GM23338 (cell line): ENCODE data around the gene FEV. TPM values are rescaled to one million over a fixed set of nuclear protein-coding genes. Genes with fewer than 3 reads are reported as not detected.

Experiments
- ATAC-seq: fragments of 200-7000 bp; cut with Tn5 transposase; 3 replicates; pipeline ENCODE4 v1.9.1; 2020
- DNase-seq: peaks from one replicate; pipeline ENCODE4 v3.0.0-alpha.2; 2015; ENCODE audit warnings: low spot score
- H2AFZ ChIP-seq: fragments of 200-600 bp; sonication (generic); 2 replicates; pipeline ENCODE4 v1.8.0; 2016; ENCODE audit warnings: antibody characterized with exemption, mild to moderate bottlenecking, moderate library complexity
- H3F3A ChIP-seq: fragments of 200-600 bp; sonication (generic); replicated peaks from 2 replicates; pipeline ENCODE4 v1.8.0; 2017; ENCODE audit warnings: antibody characterized with exemption, mixed run types, low read depth
- H3K27ac ChIP-seq: fragments of 200-600 bp; sonication (generic); 2 replicates; pipeline ENCODE4 v1.6.1; 2016; ENCODE audit warnings: low read depth
- H3K27me3 ChIP-seq: fragments of 200-600 bp; sonication (generic); 2 replicates; pipeline ENCODE4 v1.8.0; 2016; ENCODE audit warnings: mild to moderate bottlenecking, mixed run types, moderate library complexity; ENCODE audit not compliant: insufficient read depth
- H3K36me3 ChIP-seq: fragments of 200-600 bp; sonication (generic); 2 replicates; pipeline ENCODE4 v1.8.0; 2016; ENCODE audit warnings: mild to moderate bottlenecking; ENCODE audit not compliant: insufficient read depth
- H3K4me1 ChIP-seq: fragments of 200-600 bp; sonication (generic); 2 replicates; pipeline ENCODE4 v1.8.0; 2016; ENCODE audit warnings: mild to moderate bottlenecking, moderate library complexity; ENCODE audit not compliant: insufficient read depth
- H3K4me2 ChIP-seq: fragments of 200-600 bp; sonication (generic); 2 replicates; pipeline ENCODE4 v1.7.1; 2017; ENCODE audit warnings: mixed run types
- H3K4me3 ChIP-seq: fragments of 200-600 bp; sonication (generic); 2 replicates; pipeline ENCODE4 v1.6.1; 2016; ENCODE audit warnings: mixed run types
- H3K79me2 ChIP-seq: fragments of 200-600 bp; sonication (generic); replicated peaks from 2 replicates; pipeline ENCODE4 v1.8.0; 2017; ENCODE audit warnings: mild to moderate bottlenecking; ENCODE audit not compliant: insufficient read depth
- H3K9me2 ChIP-seq: fragments of 200-600 bp; sonication (generic); 2 replicates; pipeline ENCODE4 v1.8.0; 2017; ENCODE audit not compliant: insufficient read depth
- H4K20me1 ChIP-seq: fragments of 200-600 bp; sonication (generic); replicated peaks from 2 replicates; pipeline ENCODE4 v1.8.0; 2017; ENCODE audit warnings: mild to moderate bottlenecking; ENCODE audit not compliant: insufficient read depth
- H3K27ac Mint-ChIP-seq: 2 replicates; pipeline ENCODE4 v1.8.0; 2020; ENCODE audit warnings: inconsistent platforms, mild to moderate bottlenecking, moderate library complexity, mixed read lengths
- H3K27me3 Mint-ChIP-seq: 3 replicates; pipeline ENCODE4 v1.8.0; 2022; ENCODE audit warnings: low read depth, mild to moderate bottlenecking, moderate library complexity, mixed read lengths, inconsistent platforms; ENCODE audit not compliant: insufficient read depth, poor library complexity
- H3K36me3 Mint-ChIP-seq: 3 replicates; pipeline ENCODE4 v1.8.0; 2021; ENCODE audit warnings: low read depth, mild to moderate bottlenecking, inconsistent platforms, moderate library complexity, mixed read lengths
- H3K4me1 Mint-ChIP-seq: 3 replicates; pipeline ENCODE4 v1.8.0; 2020; ENCODE audit warnings: mild to moderate bottlenecking, inconsistent platforms, mixed read lengths
- H3K4me3 Mint-ChIP-seq: 3 replicates; pipeline ENCODE4 v1.8.0; 2021; ENCODE audit warnings: moderate library complexity, mild to moderate bottlenecking, inconsistent platforms, mixed read lengths
- H3K9me3 Mint-ChIP-seq: 3 replicates; pipeline ENCODE4 v1.8.0; 2020; ENCODE audit warnings: moderate library complexity, mild to moderate bottlenecking, inconsistent platforms, mixed read lengths
- CREB1 ChIP-seq: fragments of 250-450 bp; sonication (Bioruptor Pico); IDR thresholded peaks from 2 replicates; pipeline ENCODE4 v1.5.0; 2020; ENCODE audit warnings: low read depth, mild to moderate bottlenecking, moderate library complexity
- ETS1 ChIP-seq: IDR thresholded peaks from 2 replicates; pipeline ENCODE4 v1.6.1; 2016; ENCODE audit warnings: antibody characterized with exemption
- EZH2 ChIP-seq: fragments of 200-600 bp; sonication (generic); IDR thresholded peaks from one replicate; pipeline ENCODE4 v1.8.0; 2017; ENCODE audit warnings: antibody characterized with exemption, mild to moderate bottlenecking, low read depth; ENCODE audit not compliant: unreplicated experiment
- EZH2phosphoT487 ChIP-seq: fragments of 200-600 bp; sonication (generic); IDR thresholded peaks from one replicate; pipeline ENCODE4 v1.8.1; 2018; ENCODE audit warnings: antibody characterized with exemption; ENCODE audit not compliant: unreplicated experiment
- JUNB ChIP-seq: IDR thresholded peaks from one replicate; pipeline ENCODE4 v1.6.1; 2016; ENCODE audit warnings: antibody characterized with exemption; ENCODE audit not compliant: unreplicated experiment
- NANOG ChIP-seq: IDR thresholded peaks from 2 replicates; pipeline ENCODE4 v1.6.1; 2016; ENCODE audit warnings: antibody characterized with exemption, borderline replicate concordance
- POLR2AphosphoS5 ChIP-seq: IDR thresholded peaks from 2 replicates; pipeline ENCODE4 v1.6.1; 2016; ENCODE audit warnings: antibody characterized with exemption, low read depth
- REST ChIP-seq: IDR thresholded peaks from one replicate; pipeline ENCODE4 v1.6.1; 2018; ENCODE audit warnings: antibody characterized with exemption; ENCODE audit not compliant: unreplicated experiment
- STAT1 ChIP-seq: IDR thresholded peaks from one replicate; pipeline ENCODE4 v1.6.1; 2016; ENCODE audit warnings: antibody characterized with exemption; ENCODE audit not compliant: unreplicated experiment
- ZNF114 ChIP-seq: fragments of 250-450 bp; sonication (Bioruptor Pico); IDR thresholded peaks from 2 replicates; pipeline ENCODE4 v1.5.0; 2020; ENCODE audit warnings: mild to moderate bottlenecking, moderate library complexity
- ZNF331 ChIP-seq: fragments of 250-450 bp; sonication (Bioruptor Pico); IDR thresholded peaks from 2 replicates; pipeline ENCODE4 v1.5.0; 2020; ENCODE audit warnings: low read depth, mild to moderate bottlenecking, moderate library complexity
- ZNF462 ChIP-seq: fragments of 250-450 bp; sonication (Bioruptor Pico); IDR thresholded peaks from 2 replicates; pipeline ENCODE4 v1.5.0; 2020; ENCODE audit warnings: mild to moderate bottlenecking, moderate library complexity
- polyA plus RNA-seq: library from polyadenylated mRNA; unstranded; fragments of >200 nt; fragmentation: Nextera tagmentation; extraction: Ambion mirVana; gene quantifications from 2 replicates; pipeline ENCODE4 v1.2.1, GENCODE V29; 2016
- total RNA-seq: library from RNA; depleted of rRNA; stranded (reverse); fragments of >200 nt; shearing (Covaris generic); gene quantifications from 2 replicates; pipeline ENCODE4 v1.2.3, GENCODE V29; 2014
- TF ChIP-seq, protein P1 (sequence below), 2 experiments: fragments of 200-600 bp in 1 of 2; sonication (generic) in 1 of 2; conservative IDR thresholded peaks; 2 replicates each; pipeline versions ENCODE4 v1.5.1 to v1.6.1; 2016 to 2017; ENCODE audit warnings: antibody characterized with exemption in 2 of 2, low read depth in 2 of 2, mild to moderate bottlenecking in 2 of 2, moderate library complexity in 1 of 2

Gene FEV
- total and polyA plus RNA-seq, 2 experiments from 2014 or later, result not detected

GRCh38 chr2:218957671-218958070 is 27.3 kb downstream of the FEV start:
- no peaks in the 10 kb centered on the region for H3K36me3 ChIP-seq
- H3K27ac ChIP-seq, result no peak overlapping the region
- no peaks in the 10 kb centered on the region; the same call in 1 of the 2 replicates for H4K20me1 ChIP-seq
- H3F3A ChIP-seq, result peaks cover 8% of the 10 kb centered on the region
- no peak overlapping the region for H3K4me3 ChIP-seq
- Mint-ChIP-seq H3K9me3 (no peaks in the 10 kb centered on the region), H3K4me3 (no peak overlapping the region; the same call in 2 of the 3 replicates), H3K27ac (no peak overlapping the region), H3K36me3 (no peaks in the 10 kb centered on the region; the same call in 2 of the 3 replicates), H3K27me3 (peaks cover 60% of the 10 kb centered on the region), H3K4me1 (peaks cover 18% of the 10 kb centered on the region)
- no peak overlapping the region for H2AFZ ChIP-seq
- peaks cover 79% of the 10 kb centered on the region for H3K27me3 ChIP-seq
- H3K4me2 ChIP-seq, result no peak overlapping the region
- H3K4me1 ChIP-seq, result peaks cover 13% of the 10 kb centered on the region
- H3K79me2 ChIP-seq, result no peaks in the 10 kb centered on the region
- TF ChIP-seq ZNF331 (CRISPR knock-in tag) (no peak), JUNB (no peak), CREB1 (CRISPR knock-in tag) (no peak), ZNF114 (CRISPR knock-in tag) (no peak), STAT1 (no peak), EZH2phosphoT487 (no peak), EZH2 (no peak), POLR2AphosphoS5 (no peak), ETS1 (no peak), NANOG (no peak), REST (no peak), ZNF462 (CRISPR knock-in tag) (no peak)
- TF ChIP-seq, protein P1, sequence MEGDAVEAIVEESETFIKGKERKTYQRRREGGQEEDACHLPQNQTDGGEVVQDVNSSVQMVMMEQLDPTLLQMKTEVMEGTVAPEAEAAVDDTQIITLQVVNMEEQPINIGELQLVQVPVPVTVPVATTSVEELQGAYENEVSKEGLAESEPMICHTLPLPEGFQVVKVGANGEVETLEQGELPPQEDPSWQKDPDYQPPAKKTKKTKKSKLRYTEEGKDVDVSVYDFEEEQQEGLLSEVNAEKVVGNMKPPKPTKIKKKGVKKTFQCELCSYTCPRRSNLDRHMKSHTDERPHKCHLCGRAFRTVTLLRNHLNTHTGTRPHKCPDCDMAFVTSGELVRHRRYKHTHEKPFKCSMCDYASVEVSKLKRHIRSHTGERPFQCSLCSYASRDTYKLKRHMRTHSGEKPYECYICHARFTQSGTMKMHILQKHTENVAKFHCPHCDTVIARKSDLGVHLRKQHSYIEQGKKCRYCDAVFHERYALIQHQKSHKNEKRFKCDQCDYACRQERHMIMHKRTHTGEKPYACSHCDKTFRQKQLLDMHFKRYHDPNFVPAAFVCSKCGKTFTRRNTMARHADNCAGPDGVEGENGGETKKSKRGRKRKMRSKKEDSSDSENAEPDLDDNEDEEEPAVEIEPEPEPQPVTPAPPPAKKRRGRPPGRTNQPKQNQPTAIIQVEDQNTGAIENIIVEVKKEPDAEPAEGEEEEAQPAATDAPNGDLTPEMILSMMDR (conservative IDR thresholded peaks at IDR 0.05; ENCODE audit: low read depth in 2 of 2), result no peak
- no peak for ATAC-seq
- no peak for DNase-seq
- no peaks in the 10 kb centered on the region for H3K9me2 ChIP-seq
